GM23248 (cell line): ENCODE results near the gene EPN2. TPM values are rescaled to one million over a fixed set of nuclear protein-coding genes. Genes with fewer than 3 reads are reported as not detected.
A peak's percentile ranks its signal among the peaks of the same experiment; 100 is the strongest.

Source experiments
- DNase-seq: peaks from one replicate; pipeline ENCODE4 v3.0.0-alpha.2; 2015
- H2AFZ ChIP-seq: fragments of 200-600 bp; sonication (generic); 2 replicates; pipeline ENCODE4 v1.6.1; 2016; ENCODE audit warnings: antibody characterized with exemption
- H3F3A ChIP-seq: fragments of 200-600 bp; sonication (generic); 2 replicates; pipeline ENCODE4 v1.6.1; 2016; ENCODE audit warnings: mild to moderate bottlenecking, antibody characterized with exemption, mixed run types; ENCODE audit not compliant: insufficient read depth
- H3K27ac ChIP-seq: fragments of 200-600 bp; sonication (generic); 2 replicates; pipeline ENCODE4 v1.5.1; 2016; ENCODE audit warnings: mild to moderate bottlenecking
- H3K27me3 ChIP-seq: fragments of 200-600 bp; sonication (generic); replicated peaks from 2 replicates; pipeline ENCODE4 v1.6.1; 2016; ENCODE audit warnings: mild to moderate bottlenecking; ENCODE audit not compliant: insufficient read depth
- H3K36me3 ChIP-seq: fragments of 200-600 bp; sonication (generic); 2 replicates; pipeline ENCODE4 v1.6.1; 2016; ENCODE audit warnings: low read depth, mild to moderate bottlenecking
- H3K4me1 ChIP-seq: fragments of 200-600 bp; sonication (generic); 2 replicates; pipeline ENCODE4 v1.6.1; 2016; ENCODE audit warnings: mild to moderate bottlenecking; ENCODE audit not compliant: insufficient read depth
- H3K4me2 ChIP-seq: fragments of 200-600 bp; sonication (generic); one replicate; pipeline ENCODE4 v1.6.1; 2016; ENCODE audit warnings: mild to moderate bottlenecking; ENCODE audit not compliant: unreplicated experiment
- H3K4me3 ChIP-seq: fragments of 200-600 bp; sonication (generic); 2 replicates; pipeline ENCODE4 v1.5.1; 2016; ENCODE audit warnings: mild to moderate bottlenecking
- H3K79me2 ChIP-seq: fragments of 200-600 bp; sonication (generic); 2 replicates; pipeline ENCODE4 v1.6.1; 2016; ENCODE audit warnings: mild to moderate bottlenecking; ENCODE audit not compliant: insufficient read depth
- H3K9ac ChIP-seq: fragments of 200-600 bp; sonication (generic); 2 replicates; pipeline ENCODE4 v1.6.1; 2016; ENCODE audit warnings: mild to moderate bottlenecking
- H3K9me2 ChIP-seq: fragments of 200-600 bp; sonication (generic); 2 replicates; pipeline ENCODE4 v1.6.1; 2016; ENCODE audit warnings: mixed run types, mild to moderate bottlenecking, moderate library complexity; ENCODE audit not compliant: insufficient read depth
- H3K9me3 ChIP-seq: fragments of 200-600 bp; sonication (generic); one replicate; pipeline ENCODE4 v1.6.1; 2017; ENCODE audit warnings: low read depth
- H4K20me1 ChIP-seq: fragments of 200-600 bp; sonication (generic); 2 replicates; pipeline ENCODE4 v1.6.0; 2016; ENCODE audit not compliant: insufficient read depth
- EZH2 ChIP-seq: fragments of 200-600 bp; sonication (generic); IDR thresholded peaks from 2 replicates; pipeline ENCODE4 v1.6.1; 2018; ENCODE audit warnings: antibody characterized with exemption, mild to moderate bottlenecking; ENCODE audit not compliant: insufficient read depth, poor library complexity, severe bottlenecking
- EZH2phosphoT487 ChIP-seq: fragments of 200-600 bp; sonication (generic); IDR thresholded peaks from 2 replicates; pipeline ENCODE4 v1.6.1; 2018; ENCODE audit warnings: antibody characterized with exemption, moderate library complexity, mild to moderate bottlenecking, low read depth; ENCODE audit not compliant: insufficient read depth
- WGBS, 2 experiments: methylation state at CpG; one replicate each; pipeline ENCODE4 v1.1.6; 2015 to 2017; ENCODE audit warnings: low lambda C conversion rate in 2 of 2, low coverage in 1 of 2; ENCODE audit errors: missing lambda C conversion rate in 2 of 2; 5-methylcytosine and 5-hydroxymethylcytosine counted together
- in situ Hi-C: fragments of 300-500 bp; cut with MboI; formaldehyde crosslinking; loops from 2 replicates; pipeline ENCODE4 v1.15.0; 2020
- microRNA counts: library from miRNA; unstranded; fragments of <30 nt; microRNA quantifications from one replicate; lab custom pipeline; 2016
- microRNA-seq: library from miRNA; unstranded; fragments of <30 nt; microRNA quantifications from one replicate; pipeline ENCODE4, GENCODE V29; 2016; ENCODE audit warnings: borderline number of aligned reads
- polyA plus RNA-seq: library from polyadenylated mRNA; unstranded; fragments of >200 nt; fragmentation: Nextera tagmentation; extraction: Ambion mirVana; gene quantifications from 2 replicates; pipeline ENCODE4 v1.2.1, GENCODE V29; 2016
- small RNA-seq: library from RNA; depleted of rRNA; stranded (forward); fragments of <200 nt; gene quantifications from one replicate; pipeline ENCODE3, GENCODE V24; 2014; ENCODE audit warnings: low read depth, low replicate concordance
- total RNA-seq: library from RNA; depleted of rRNA; stranded (reverse); fragments of >200 nt; shearing (Covaris generic); gene quantifications from 2 replicates; pipeline ENCODE4 v1.2.3, GENCODE V29; 2014; rRNA removed

The EPN2 gene
- total and polyA plus RNA-seq, 2 experiments from 2014 or later = 25.3 to 54.0 TPM

- peak overlapping the region; percentile 41; the same call in 1 of the 2 replicates for H3K9ac ChIP-seq
- H3K4me2 ChIP-seq = peak overlapping the region; percentile 17
- H3K79me2 ChIP-seq = peaks cover 42% of the 10 kb centered on the region
- H3K4me1 ChIP-seq = peaks cover 54% of the 10 kb centered on the region
- H3K9me2 ChIP-seq = no peaks in the 10 kb centered on the region
- no peaks in the 10 kb centered on the region for H3K27me3 ChIP-seq
- WGBS, 2 experiments = 44 to 45% methylated on average over 6 of the region's 6 CpGs
- H3F3A ChIP-seq = peaks cover 41% of the 10 kb centered on the region
- peak; percentile 79 for DNase-seq
- TF ChIP-seq EZH2 (no peak), EZH2phosphoT487 (no peak)
- H3K36me3 ChIP-seq = peaks cover 20% of the 10 kb centered on the region; the same call in 1 of the 2 replicates
- in situ Hi-C loops = no loop called here
- no peak overlapping the region for H3K4me3 ChIP-seq
- H2AFZ ChIP-seq = no peak overlapping the region
- no peaks in the 10 kb centered on the region for H3K9me3 ChIP-seq
- peak overlapping the region; percentile 94 for H3K27ac ChIP-seq
- no peaks in the 10 kb centered on the region for H4K20me1 ChIP-seq
Measured at GRCh38 chr17:19383681-19384470, 146.7 kb downstream of the EPN2 start.

GRCh38 chr17:19384723-19385391 is 147.7 kb downstream of the EPN2 start:
- in situ Hi-C loops = no loop called here
- Histone ChIP-seq H3K9me2 (no peaks in the 10 kb centered on the region), H3K4me2 (peak overlapping the region; percentile 20), H3K4me1 (peaks cover 49% of the 10 kb centered on the region), H3K4me3 (no peak overlapping the region), H3K9me3 (no peaks in the 10 kb centered on the region), H3K36me3 (peaks cover 20% of the 10 kb centered on the region; the same call in 1 of the 2 replicates), H3K27me3 (no peaks in the 10 kb centered on the region), H4K20me1 (no peaks in the 10 kb centered on the region), H3K27ac (peak overlapping the region; percentile 94), H3K79me2 (peaks cover 33% of the 10 kb centered on the region), H3F3A (peaks cover 43% of the 10 kb centered on the region), H2AFZ (no peak overlapping the region), H3K9ac (peak overlapping the region; percentile 41; the same call in 1 of the 2 replicates)
- TF ChIP-seq EZH2 = no peak
- TF ChIP-seq EZH2phosphoT487 = no peak
- WGBS, 2 experiments = 19 to 22% methylated on average over 16 of the region's 16 CpGs
- DNase-seq = peak; percentile 88

- in situ Hi-C loops = no loop called here
- peaks cover 46% of the 10 kb centered on the region for H3K4me1 ChIP-seq
- H4K20me1 ChIP-seq = no peaks in the 10 kb centered on the region
- H3K9ac ChIP-seq = peak overlapping the region; percentile 52; the same call in 1 of the 2 replicates
- no peak for DNase-seq
- 0 out of 2 replicates have a peak overlapping the region, but pooled peaks have one; percentile 21 for H3K4me3 ChIP-seq
- peak overlapping the region; percentile 20 for H3K4me2 ChIP-seq
- no peaks in the 10 kb centered on the region for H3K27me3 ChIP-seq
- H2AFZ ChIP-seq = no peak overlapping the region
- H3K79me2 ChIP-seq = peaks cover 26% of the 10 kb centered on the region
- no peaks in the 10 kb centered on the region for H3K9me2 ChIP-seq
- H3K36me3 ChIP-seq = peaks cover 14% of the 10 kb centered on the region; the same call in 1 of the 2 replicates
- TF ChIP-seq EZH2 (no peak), EZH2phosphoT487 (no peak)
- H3F3A ChIP-seq = peaks cover 43% of the 10 kb centered on the region
- peak overlapping the region; percentile 94 for H3K27ac ChIP-seq
- no peaks in the 10 kb centered on the region for H3K9me3 ChIP-seq
- 52 to 55% methylated on average over 9 of the region's 9 CpGs for WGBS, 2 experiments
Measured at GRCh38 chr17:19385521-19385983, 148.4 kb downstream of the EPN2 start.

MicroRNAs encoded within 50 kb of the gene (microRNA counts, 767-probe panel; counts per million panel counts)
- microRNA hsa-miR-1180 (lab: Ali Mortazavi, UCI) = 447 counts per million, percentile 86 among the panel's probes with 10 or more counts

Small RNA genes within 50 kb of the gene (microRNA-seq; reads per million reads assigned to microRNA genes)
- gene MIR1180 = 979 reads per million, percentile 76 among the genes with 10 or more reads in this experiment

Small RNA genes within 50 kb of the gene (small RNA-seq; reads per million reads assigned to genes)
- 0.19 reads per million for gene MIR1180

Other genes with a start within 250 kb of the EPN2 start
- 26.2 and 27.7 TPM in 2 replicates for gene FAM83G, start 232.6 kb upstream of the EPN2 start, total RNA-seq
- gene FAM83G, start 232.6 kb upstream of the EPN2 start, polyA plus RNA-seq = 8.9 and 9.3 TPM in 2 replicates
- not detected in 2 replicates for gene GRAP, start 190.4 kb upstream of the EPN2 start, total RNA-seq
- gene GRAP, start 190.4 kb upstream of the EPN2 start, polyA plus RNA-seq = not detected in 2 replicates
- not detected in 2 replicates for gene GRAPL, start 109.8 kb upstream of the EPN2 start, total RNA-seq
- not detected in 2 replicates for gene GRAPL, start 109.8 kb upstream of the EPN2 start, polyA plus RNA-seq
- gene B9D1, start 125.4 kb downstream of the EPN2 start, total RNA-seq = 14.9 and 15.5 TPM in 2 replicates
- 24.4 and 25.2 TPM in 2 replicates for gene B9D1, start 125.4 kb downstream of the EPN2 start, polyA plus RNA-seq
- 11.3 and 21.2 TPM in 2 replicates for gene MAPK7, start 141.1 kb downstream of the EPN2 start, total RNA-seq
- 25.7 and 28.6 TPM in 2 replicates for gene MAPK7, start 141.1 kb downstream of the EPN2 start, polyA plus RNA-seq
- 79.0 and 97.8 TPM in 2 replicates for gene MFAP4, start 149.8 kb downstream of the EPN2 start, total RNA-seq
- gene MFAP4, start 149.8 kb downstream of the EPN2 start, polyA plus RNA-seq = 155 and 156 TPM in 2 replicates
- gene RNF112, start 173.9 kb downstream of the EPN2 start, total RNA-seq = 7.8 and 9.1 TPM in 2 replicates
- 0.75 and 0.83 TPM in 2 replicates for gene RNF112, start 173.9 kb downstream of the EPN2 start, polyA plus RNA-seq